ENCODE results near the gene SPNS1. TPM values are rescaled to one million over a fixed set of nuclear protein-coding genes. Genes with fewer than 3 reads are reported as not detected.
"Not testable (repeated sequence)": the region's sequence is repeated elsewhere in the genome, so short reads cannot be mapped to it uniquely, and the experiment has no call there.

The SPNS1 gene
- total and polyA plus RNA-seq, 8 donors, result 12.6 to 57.6 (median 15.2) TPM

DNA sequence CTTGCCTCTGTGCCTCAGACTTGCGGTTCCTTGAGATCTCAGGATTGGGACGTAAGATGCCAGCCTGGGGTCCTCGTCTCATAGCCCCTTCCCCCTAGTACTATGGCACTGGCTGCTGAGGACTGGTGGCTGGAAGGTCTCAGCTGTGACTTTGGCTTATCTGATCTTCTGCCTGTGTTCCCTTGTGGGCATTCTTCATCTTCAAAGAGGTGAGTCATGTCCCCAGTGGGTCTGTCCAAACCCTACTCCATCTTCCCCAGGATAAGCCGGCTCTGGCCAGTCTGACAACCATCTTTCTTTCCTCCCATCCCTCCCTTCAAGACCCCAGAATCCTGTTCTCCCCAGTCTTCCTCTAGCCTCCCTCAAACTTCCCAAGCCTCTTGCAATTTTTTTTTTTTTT, 39.2 kb upstream of the SPNS1 start:
- TF ChIP-seq, protein P1, sequence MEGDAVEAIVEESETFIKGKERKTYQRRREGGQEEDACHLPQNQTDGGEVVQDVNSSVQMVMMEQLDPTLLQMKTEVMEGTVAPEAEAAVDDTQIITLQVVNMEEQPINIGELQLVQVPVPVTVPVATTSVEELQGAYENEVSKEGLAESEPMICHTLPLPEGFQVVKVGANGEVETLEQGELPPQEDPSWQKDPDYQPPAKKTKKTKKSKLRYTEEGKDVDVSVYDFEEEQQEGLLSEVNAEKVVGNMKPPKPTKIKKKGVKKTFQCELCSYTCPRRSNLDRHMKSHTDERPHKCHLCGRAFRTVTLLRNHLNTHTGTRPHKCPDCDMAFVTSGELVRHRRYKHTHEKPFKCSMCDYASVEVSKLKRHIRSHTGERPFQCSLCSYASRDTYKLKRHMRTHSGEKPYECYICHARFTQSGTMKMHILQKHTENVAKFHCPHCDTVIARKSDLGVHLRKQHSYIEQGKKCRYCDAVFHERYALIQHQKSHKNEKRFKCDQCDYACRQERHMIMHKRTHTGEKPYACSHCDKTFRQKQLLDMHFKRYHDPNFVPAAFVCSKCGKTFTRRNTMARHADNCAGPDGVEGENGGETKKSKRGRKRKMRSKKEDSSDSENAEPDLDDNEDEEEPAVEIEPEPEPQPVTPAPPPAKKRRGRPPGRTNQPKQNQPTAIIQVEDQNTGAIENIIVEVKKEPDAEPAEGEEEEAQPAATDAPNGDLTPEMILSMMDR (IDR thresholded peaks at IDR 0.05), result no peak
- Histone ChIP-seq H3K4me3 (no peak overlapping the region), H3K27ac (no peak overlapping the region), H3K9me3 (no peaks in the 10 kb centered on the region), H3K36me3 (no peaks in the 10 kb centered on the region), H3K4me1 (no peaks in the 10 kb centered on the region), H3K27me3 (no peaks in the 10 kb centered on the region)
- ATAC-seq, result no peak
- 94 to 98% methylated on average over 4 of the region's 4 CpGs for WGBS, 2 donors
- intact Hi-C loops (cut with DNase I), result no loop called here
- DNase-seq, result no peak
- FAIRE-seq, result no peak

DNA sequence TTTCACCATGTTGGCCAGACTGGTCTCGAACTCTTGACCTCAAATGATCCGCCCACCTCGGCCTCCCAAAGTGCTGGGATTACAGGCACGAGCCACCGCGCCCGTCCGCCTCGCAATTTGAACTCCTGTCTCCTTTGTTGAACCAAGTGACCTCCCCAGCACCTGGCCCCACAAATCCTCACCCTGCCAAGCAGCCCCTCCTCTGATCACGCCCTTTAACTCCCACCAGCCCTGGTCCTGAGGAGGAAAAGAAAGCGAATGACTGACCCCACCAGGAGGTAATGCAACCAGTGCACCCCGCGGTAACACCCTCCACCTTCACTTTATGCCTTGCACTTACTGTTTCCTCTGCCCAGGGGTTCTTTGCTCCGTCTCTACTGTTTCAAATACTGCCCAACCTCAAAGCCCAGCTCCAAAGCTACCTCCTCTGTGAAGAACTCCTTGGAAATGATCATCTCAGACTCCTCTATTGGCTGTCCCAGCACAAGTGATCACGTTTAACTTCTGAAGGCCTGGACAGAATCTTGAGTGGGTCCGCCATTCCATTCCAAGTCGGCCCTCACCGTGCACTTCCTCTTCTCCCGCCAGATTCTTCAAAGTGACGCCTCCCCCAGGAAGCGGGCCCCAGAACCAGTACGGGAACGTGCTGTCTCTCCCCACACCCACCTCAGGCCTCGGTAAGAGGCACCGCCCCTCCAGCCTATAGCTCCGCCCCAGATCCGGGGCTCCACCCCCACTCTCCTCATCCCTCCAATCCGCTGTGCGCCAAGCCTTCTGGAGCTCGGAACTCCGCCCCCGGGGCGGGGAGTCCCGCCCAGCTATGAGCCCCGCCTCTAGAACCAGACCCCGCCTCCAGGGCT, 38.4 kb upstream of the SPNS1 start:
- FAIRE-seq (no peak), DNase-seq (peak; percentile 69 to 92 (median 84)), ATAC-seq (peak; percentile 95 to 99 (median 98))
- H3K27me3 ChIP-seq, result no peaks in the 10 kb centered on the region
- intact Hi-C loops (cut with DNase I), result no loop called here
- no peak overlapping the region for H3K27ac ChIP-seq
- H3K4me1 ChIP-seq, result no peaks in the 10 kb centered on the region
- H3K4me3 ChIP-seq, result peak overlapping the region in 2 of 4 donors; percentile 14 to 29
- H3K36me3 ChIP-seq, result no peaks in the 10 kb centered on the region
- 28 to 30% methylated on average over 36 of the region's 36 CpGs for WGBS, 2 donors
- H3K9me3 ChIP-seq, result no peaks in the 10 kb centered on the region
- TF ChIP-seq, protein P1 (IDR thresholded peaks at IDR 0.05), result no peak

DNA sequence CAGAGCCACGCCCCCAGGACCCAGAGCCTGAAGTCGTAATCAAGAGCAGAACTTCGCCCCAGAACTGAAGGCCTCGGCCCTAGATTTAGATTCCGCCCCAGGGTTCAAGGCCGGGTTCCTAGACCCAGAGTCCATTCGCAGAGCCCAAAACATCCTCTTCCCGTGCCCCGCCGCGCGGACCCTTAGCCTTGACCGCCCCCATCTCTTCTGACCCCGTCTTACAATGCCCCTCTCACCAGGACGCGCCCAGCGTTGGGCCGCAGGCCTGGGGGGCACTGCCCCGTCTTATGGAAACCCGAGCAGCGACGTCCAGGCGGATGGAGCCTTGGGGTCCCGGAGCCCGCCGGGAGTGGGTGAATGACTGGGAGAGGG, 37.8 kb upstream of the SPNS1 start:
- H3K4me3 ChIP-seq, result no peak overlapping the region
- no peaks in the 10 kb centered on the region for H3K36me3 ChIP-seq
- TF ChIP-seq, protein P1 (IDR thresholded peaks at IDR 0.05), result no peak
- FAIRE-seq, result no peak
- 70% methylated on average over 26 of the region's 26 CpGs for WGBS, 2 donors
- H3K27ac ChIP-seq, result no peak overlapping the region
- H3K27me3 ChIP-seq, result no peaks in the 10 kb centered on the region
- H3K9me3 ChIP-seq, result no peaks in the 10 kb centered on the region
- DNase-seq, result peak in 1 of 6 donors; percentile 57
- no peak for ATAC-seq
- no peaks in the 10 kb centered on the region for H3K4me1 ChIP-seq
- intact Hi-C loops (cut with DNase I), result no loop called here

DNA sequence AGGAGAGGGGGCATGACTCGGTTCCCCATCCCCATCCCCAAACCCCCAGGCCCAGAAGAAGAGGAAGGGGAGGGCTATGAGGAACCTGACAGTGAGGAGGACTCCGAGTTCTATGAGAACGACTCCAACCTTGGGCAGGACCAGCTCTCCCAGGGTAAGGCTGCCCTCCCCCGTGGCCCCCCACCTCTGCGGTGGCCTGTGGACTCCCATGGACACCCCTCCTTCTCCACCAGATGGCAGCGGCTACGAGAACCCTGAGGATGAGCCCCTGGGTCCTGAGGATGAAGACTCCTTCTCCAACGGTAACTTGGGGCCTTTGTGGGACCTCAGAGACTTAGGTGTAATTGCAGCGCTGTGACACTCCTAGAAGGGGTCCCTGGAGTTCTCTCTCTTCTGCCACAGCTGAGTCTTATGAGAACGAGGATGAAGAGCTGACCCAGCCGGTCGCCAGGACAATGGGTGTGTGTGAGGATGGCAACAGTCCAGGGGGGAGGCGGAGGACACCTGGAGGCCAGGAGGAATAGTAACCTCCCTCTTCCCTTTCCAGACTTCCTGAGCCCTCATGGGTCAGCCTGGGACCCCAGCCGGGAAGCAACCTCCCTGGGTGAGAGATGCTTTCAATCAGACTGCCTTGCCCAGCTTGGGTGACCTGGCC, 37.2 kb upstream of the SPNS1 start:
- Histone ChIP-seq H3K27me3 (no peaks in the 10 kb centered on the region), H3K27ac (no peak overlapping the region), H3K9me3 (no peaks in the 10 kb centered on the region), H3K4me3 (no peak overlapping the region), H3K4me1 (no peaks in the 10 kb centered on the region), H3K36me3 (no peaks in the 10 kb centered on the region)
- ATAC-seq (no peak), FAIRE-seq (no peak), DNase-seq (no peak)
- 68 to 72% methylated on average over 12 to 14 of the region's 14 CpGs for WGBS, 2 donors
- TF ChIP-seq, protein P1 (IDR thresholded peaks at IDR 0.05), result no peak
- intact Hi-C loops (cut with DNase I), result no loop called here

DNA sequence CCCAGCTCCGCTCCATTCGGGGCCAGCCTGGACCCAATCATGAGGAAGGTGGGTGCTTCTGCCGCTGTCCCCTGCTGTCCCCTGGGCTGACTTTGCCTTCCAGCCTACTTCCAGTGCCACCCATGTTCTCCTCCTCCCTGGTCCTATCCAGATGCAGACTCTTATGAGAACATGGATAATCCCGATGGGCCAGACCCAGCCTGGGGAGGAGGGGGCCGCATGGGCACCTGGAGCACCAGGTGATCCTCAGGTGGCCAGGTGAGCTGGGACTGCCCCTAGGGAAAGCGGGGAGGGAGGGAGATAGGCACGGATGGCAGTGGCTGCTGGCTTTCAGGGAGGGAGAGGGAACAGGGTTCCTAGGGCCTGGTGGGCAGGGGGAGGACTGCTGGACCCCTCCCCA, 35.9 kb upstream of the SPNS1 start:
- no peaks in the 10 kb centered on the region for H3K4me1 ChIP-seq
- no peaks in the 10 kb centered on the region for H3K9me3 ChIP-seq
- FAIRE-seq, result no peak
- H3K4me3 ChIP-seq, result no peak overlapping the region
- no peaks in the 10 kb centered on the region for H3K27me3 ChIP-seq
- intact Hi-C loops (cut with DNase I), result no loop called here
- no peak for ATAC-seq
- DNase-seq, result no peak
- WGBS, 2 donors, result 54 to 55% methylated on average over 7 of the region's 7 CpGs
- TF ChIP-seq, protein P1 (IDR thresholded peaks at IDR 0.05), result no peak
- no peaks in the 10 kb centered on the region for H3K36me3 ChIP-seq
- H3K27ac ChIP-seq, result no peak overlapping the region

DNA sequence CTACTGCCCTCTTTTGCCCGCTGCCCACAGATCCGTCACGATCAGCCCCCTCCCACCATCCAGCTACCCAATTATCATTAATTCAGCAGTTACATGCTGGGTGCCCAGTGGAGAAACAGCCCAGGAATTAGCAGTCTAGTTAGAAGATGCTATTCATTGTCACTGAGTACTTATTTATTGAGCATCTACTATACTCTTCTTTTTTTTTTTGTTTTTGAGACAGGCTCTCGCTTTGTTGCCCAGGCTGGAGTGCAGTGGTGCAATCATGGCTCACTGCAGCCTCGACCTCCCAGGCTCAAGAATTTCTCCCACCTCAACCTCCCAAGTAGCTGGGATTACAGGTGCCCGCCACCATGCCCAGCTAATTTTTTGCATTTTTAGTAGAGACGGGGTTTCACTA, 34.8 kb upstream of the SPNS1 start:
- H3K27me3 ChIP-seq, H3K27ac ChIP-seq, FAIRE-seq, DNase-seq, H3K4me1 ChIP-seq, H3K36me3 ChIP-seq, H3K9me3 ChIP-seq, H3K4me3 ChIP-seq, ATAC-seq: not testable (repeated sequence)
- intact Hi-C loops (cut with DNase I), result loop anchor here in 1 of 3 donors (5.0 kb wide), 1 partner anchor 73 kb away; no protein-coding TSS in a partner anchor
- 81 to 87% methylated on average over 7 of the region's 7 CpGs for WGBS, 2 donors

All from pancreas (tissue), 10 donors.